ENCODE results near the gene ATP1A4. TPM values are rescaled to one million over a fixed set of nuclear protein-coding genes. Genes with fewer than 3 reads are reported as not detected.

The ATP1A4 gene
- total and polyA plus RNA-seq, 9 of the 15 experiments (the other 6 are each of a cell fraction or from before 2014, with no cell fraction given), result 0.07 TPM; not detected in 8

DNA sequence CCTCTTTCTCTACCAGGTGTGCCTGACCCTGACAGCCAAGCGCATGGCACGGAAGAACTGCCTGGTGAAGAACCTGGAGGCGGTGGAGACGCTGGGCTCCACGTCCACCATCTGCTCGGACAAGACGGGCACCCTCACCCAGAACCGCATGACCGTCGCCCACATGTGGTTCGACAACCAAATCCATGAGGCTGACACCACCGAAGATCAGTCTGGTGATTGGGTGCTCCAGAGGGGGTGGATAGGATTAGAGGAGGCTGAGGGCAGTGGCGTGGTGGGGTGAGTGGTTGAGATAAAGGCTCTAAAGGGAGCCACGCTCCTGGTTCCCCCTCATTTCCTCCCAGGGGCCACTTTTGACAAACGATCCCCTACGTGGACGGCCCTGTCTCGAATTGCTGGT lies 22.8 kb upstream of the ATP1A4 start (continued):
- TF ChIP-seq, protein P1, sequence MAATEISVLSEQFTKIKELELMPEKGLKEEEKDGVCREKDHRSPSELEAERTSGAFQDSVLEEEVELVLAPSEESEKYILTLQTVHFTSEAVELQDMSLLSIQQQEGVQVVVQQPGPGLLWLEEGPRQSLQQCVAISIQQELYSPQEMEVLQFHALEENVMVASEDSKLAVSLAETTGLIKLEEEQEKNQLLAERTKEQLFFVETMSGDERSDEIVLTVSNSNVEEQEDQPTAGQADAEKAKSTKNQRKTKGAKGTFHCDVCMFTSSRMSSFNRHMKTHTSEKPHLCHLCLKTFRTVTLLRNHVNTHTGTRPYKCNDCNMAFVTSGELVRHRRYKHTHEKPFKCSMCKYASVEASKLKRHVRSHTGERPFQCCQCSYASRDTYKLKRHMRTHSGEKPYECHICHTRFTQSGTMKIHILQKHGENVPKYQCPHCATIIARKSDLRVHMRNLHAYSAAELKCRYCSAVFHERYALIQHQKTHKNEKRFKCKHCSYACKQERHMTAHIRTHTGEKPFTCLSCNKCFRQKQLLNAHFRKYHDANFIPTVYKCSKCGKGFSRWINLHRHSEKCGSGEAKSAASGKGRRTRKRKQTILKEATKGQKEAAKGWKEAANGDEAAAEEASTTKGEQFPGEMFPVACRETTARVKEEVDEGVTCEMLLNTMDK (IDR thresholded peaks at IDR 0.05; ENCODE audit: borderline replicate concordance, insufficient read depth, low read depth, low read length, poor library complexity, severe bottlenecking), result no peak
- TF ChIP-seq POLR2AphosphoS5 (IDR thresholded peaks at IDR 0.05; ENCODE audit: control insufficient read depth, insufficient read depth, low read depth, low read length), result no peak
- TF ChIP-seq TRIM28 (IDR thresholded peaks at IDR 0.05), result no peak
- TF ChIP-seq IFI16 (CRISPR knock-in tag; IDR thresholded peaks at IDR 0.05), result no peak
- no peak for TF ChIP-seq PML (IDR thresholded peaks at IDR 0.05; ENCODE audit: low read length)
- no peak for TF ChIP-seq ARHGAP35 (IDR thresholded peaks at IDR 0.05; ENCODE audit: partially characterized antibody)
- TF ChIP-seq HDAC6 (IDR thresholded peaks at IDR 0.05; ENCODE audit: low read depth, low read length), result no peak
- TF ChIP-seq CBFB (CRISPR knock-in tag; IDR thresholded peaks at IDR 0.05), result no peak

DNA sequence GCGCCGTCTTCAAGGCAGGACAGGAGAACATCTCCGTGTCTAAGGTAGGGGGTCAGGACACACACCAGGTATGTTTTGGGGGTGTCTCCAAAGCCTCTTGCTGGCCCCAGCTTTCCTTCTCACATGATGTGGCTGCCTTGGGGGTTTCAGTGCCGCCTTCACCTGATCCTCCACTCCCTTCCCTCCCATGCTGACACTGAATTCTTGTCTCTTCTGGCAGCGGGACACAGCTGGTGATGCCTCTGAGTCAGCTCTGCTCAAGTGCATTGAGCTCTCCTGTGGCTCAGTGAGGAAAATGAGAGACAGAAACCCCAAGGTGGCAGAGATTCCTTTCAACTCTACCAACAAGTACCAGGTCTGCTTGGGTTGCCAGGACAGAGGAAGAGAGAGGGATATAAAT lies 22.4 kb upstream of the ATP1A4 start:
- H3K79me2 ChIP-seq (ENCODE audit: control insufficient read depth, insufficient read depth, low read length), result no peaks in the 10 kb centered on the region
- FAIRE-seq (no peak), ATAC-seq (no peak), DNase-seq (ENCODE audit: extremely low read depth in 1 of 4, low spot score in 3 of 4) (no peak)
- POLR2A ChIA-PET, result interaction anchor here (0.6 kb wide), 1 partner anchor 329 kb away, joined by 3 read pairs; no protein-coding TSS in a partner anchor
- no peaks in the 10 kb centered on the region for H3K36me3 ChIP-seq (ENCODE audit: control insufficient read depth, insufficient read depth, low read length)
- H3K9ac ChIP-seq (ENCODE audit: insufficient read depth in 1 of 2, low read depth in 2 of 2, low read length in 2 of 2), result no peak overlapping the region
- CTCF ChIA-PET (ENCODE audit: low intra/inter-chr PET ratio), result no interaction called here
- no peak overlapping the region for H3K4me2 ChIP-seq (ENCODE audit: insufficient read depth, low read length)
- intact Hi-C loops (cut with micrococcal nuclease) (no loop called here), in situ Hi-C loops (cut with MboI) (no loop called here)
- no TSS peak for BruUV-seq (replicated peaks)
- WGBS (ENCODE audit: insufficient coverage, low coverage, missing lambda C conversion rate), result 0% methylated on average over 5 of the region's 5 CpGs
- no peaks in the 10 kb centered on the region for H3K9me3 ChIP-seq (replicated peaks; ENCODE audit: control insufficient read depth, insufficient read depth, low read depth, low read length)
- no peak overlapping the region for H3K27ac ChIP-seq (ENCODE audit: extremely low read depth, low read depth, low read length)
- TF ChIP-seq MCM5 (IDR thresholded peaks at IDR 0.05; ENCODE audit: low read depth), result no peak
- no peak for TF ChIP-seq HNRNPL (IDR thresholded peaks at IDR 0.05; ENCODE audit: low read depth, low read length)
- no peak overlapping the region for H2AFZ ChIP-seq (ENCODE audit: low read depth, low read length)
- peaks cover 20 to 67% of the 10 kb centered on the region in 2 experiments; a peak in 4 of 5 replicates for H3K27me3 ChIP-seq (ENCODE audit: control insufficient read depth in 2 of 2, insufficient read depth in 2 of 2, low read length in 2 of 2)
- no peak overlapping the region for H3K4me3 ChIP-seq
- H3K4me1 ChIP-seq (replicated peaks in 1 of 2; ENCODE audit: control insufficient read depth in 2 of 2, insufficient read depth in 2 of 2, low read length in 2 of 2), result no peaks in the 10 kb centered on the region; a peak in 1 of 5 replicates
- H4K20me1 ChIP-seq (replicated peaks; ENCODE audit: control insufficient read depth, insufficient read depth, low read length), result no peaks in the 10 kb centered on the region; the same call in 1 of the 2 replicates
- no peaks in the 10 kb centered on the region for H3K9me1 ChIP-seq (ENCODE audit: control insufficient read depth, insufficient read depth, low read length)

Measured in K562 (cell line).